Erythroblast (primary cell): ENCODE measurements around the gene CACNB4.
"Not testable (repeated sequence)": the region's sequence is repeated elsewhere in the genome, so short reads cannot be mapped to it uniquely, and the experiment has no call there.

ENCODE experiments used
- GATA1 ChIP-seq: IDR thresholded peaks from 2 replicates; pipeline ENCODE4 v1.6.1; 2011; ENCODE audit warnings: low read depth, mild to moderate bottlenecking, control low read depth, low read length, moderate library complexity
- POLR2A ChIP-seq: IDR thresholded peaks from 2 replicates; pipeline ENCODE4 v1.6.1; 2011; ENCODE audit warnings: mild to moderate bottlenecking, low read length

DNA sequence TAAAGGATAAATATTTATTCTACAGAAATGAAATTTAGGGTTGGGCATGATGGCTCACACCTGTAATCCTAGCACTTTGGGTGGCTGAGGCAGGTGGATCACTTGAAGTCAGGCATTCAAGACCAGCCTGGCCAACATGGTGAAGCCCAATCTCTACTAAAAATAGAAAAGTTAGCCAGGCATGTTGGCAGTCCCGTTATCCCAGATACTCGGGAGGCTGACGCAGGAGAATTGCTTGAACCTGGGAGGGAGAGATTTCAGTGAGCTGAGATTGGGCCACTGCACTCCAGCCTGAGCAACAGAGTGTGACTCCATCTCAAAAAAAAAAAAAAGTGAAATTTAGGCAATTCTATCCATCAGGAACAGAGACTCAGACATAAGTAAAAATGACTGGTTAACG, 8.1 kb downstream of the CACNB4 start:
- not testable (repeated sequence) for TF ChIP-seq POLR2A, GATA1
